Spinal cord (tissue), 10 donors: ENCODE data around the gene TLE2. TPM values are rescaled to one million over a fixed set of nuclear protein-coding genes. Genes with fewer than 3 reads are reported as not detected.

Experiments
- DNase-seq, 6 donors: peaks; one replicate each; pipeline versions ENCODE4 v3.0.0 to v3.0.0-alpha.2; 2013 to 2015; ENCODE audit warnings: low spot score in 6 of 6, low read depth in 4 of 6
- H3K27ac ChIP-seq: one replicate; pipeline ENCODE4 v1.5.1; 2013; ENCODE audit warnings: low read depth, low read length, control low read depth
- H3K27me3 ChIP-seq: one replicate; pipeline ENCODE4 v1.6.1; 2013; ENCODE audit warnings: low read length; ENCODE audit not compliant: control insufficient read depth, insufficient read depth
- H3K36me3 ChIP-seq: one replicate; pipeline ENCODE4 v1.6.1; 2013; ENCODE audit warnings: low read length; ENCODE audit not compliant: control insufficient read depth, insufficient read depth
- H3K4me1 ChIP-seq: one replicate; pipeline ENCODE4 v1.6.1; 2013; ENCODE audit warnings: low read length; ENCODE audit not compliant: control insufficient read depth, insufficient read depth
- H3K4me3 ChIP-seq: one replicate; pipeline ENCODE4 v1.5.1; 2013; ENCODE audit warnings: low read depth, low read length, control low read depth
- H3K9me3 ChIP-seq: one replicate; pipeline ENCODE4 v1.6.1; 2013; ENCODE audit warnings: low read length; ENCODE audit not compliant: control insufficient read depth, insufficient read depth
- WGBS: methylation state at CpG from one replicate; pipeline ENCODE4 v1.1.5; 2013; ENCODE audit warnings: missing lambda C conversion rate; ENCODE audit not compliant: insufficient coverage; 5-methylcytosine and 5-hydroxymethylcytosine counted together
- long read RNA-seq, 4 donors: transcript quantifications; one replicate each; lab custom pipeline, GENCODE V29; 2026
- polyA plus RNA-seq, 2 donors: library from polyadenylated mRNA; unstranded; fragments of 120-200 nt; gene quantifications; one replicate each; pipeline ENCODE4 v1.2.1, GENCODE V29; 2013; ENCODE audit not compliant: insufficient read length in 2 of 2
- total RNA-seq, 2 donors: library from RNA; depleted of rRNA in 1 of 2; stranded (reverse); fragments of 120-200 nt in 1 of 2; fragments of >200 nt in 1 of 2; gene quantifications; one replicate each; pipeline versions ENCODE4 v1.2.3 to v1.2.4, GENCODE V29; 2013 to 2014
- donor health status: healthy.

TLE2 gene
- 10 to 100 TPM; 14.9 to 26.4 TPM for total RNA-seq
- 100 to 1,000 TPM in 1 of 2 donors, 10 to 100 TPM in 1; 78.8 to 101 TPM for polyA plus RNA-seq
- long read RNA-seq, donor 1, partial matches to known transcripts: 14 of 14 reads
- long read RNA-seq, donor 1, other reads (novel, unspliced or antisense): 0 of 14 reads
- long read RNA-seq, donor 2: 0 reads
- long read RNA-seq, donor 3, partial matches to known transcripts: 0 of 1 reads
- long read RNA-seq, donor 3, other reads (novel, unspliced or antisense): 0 of 1 reads
- long read RNA-seq, donor 4, partial matches to known transcripts: 43 of 45 reads
- long read RNA-seq, donor 4, other reads (novel, unspliced or antisense): 0 of 45 reads

- Histone ChIP-seq H3K27ac (no peak within 1 kb of the TSS), H3K4me3 (peak within 1 kb of the TSS; percentile 65), H3K4me1 (peaks cover 44% of the 10 kb centered on the region), H3K27me3 (peaks cover 63% of the 10 kb centered on the region), H3K9me3 (no peaks in the 10 kb centered on the region), H3K36me3 (peaks cover 12% of the 10 kb centered on the region)
- DNase-seq: peak in 1 of 6 donors; percentile 51
- WGBS: under 1% methylated on average over 54 of the region's 85 CpGs
Observed at GRCh38 chr19:3029065-3029923, at the start of gene TLE2. Gene TLE2, minus strand, starts transcription at chr19:3029280. Its CDS starts 376 bp downstream, at chr19:3028904.

DNA sequence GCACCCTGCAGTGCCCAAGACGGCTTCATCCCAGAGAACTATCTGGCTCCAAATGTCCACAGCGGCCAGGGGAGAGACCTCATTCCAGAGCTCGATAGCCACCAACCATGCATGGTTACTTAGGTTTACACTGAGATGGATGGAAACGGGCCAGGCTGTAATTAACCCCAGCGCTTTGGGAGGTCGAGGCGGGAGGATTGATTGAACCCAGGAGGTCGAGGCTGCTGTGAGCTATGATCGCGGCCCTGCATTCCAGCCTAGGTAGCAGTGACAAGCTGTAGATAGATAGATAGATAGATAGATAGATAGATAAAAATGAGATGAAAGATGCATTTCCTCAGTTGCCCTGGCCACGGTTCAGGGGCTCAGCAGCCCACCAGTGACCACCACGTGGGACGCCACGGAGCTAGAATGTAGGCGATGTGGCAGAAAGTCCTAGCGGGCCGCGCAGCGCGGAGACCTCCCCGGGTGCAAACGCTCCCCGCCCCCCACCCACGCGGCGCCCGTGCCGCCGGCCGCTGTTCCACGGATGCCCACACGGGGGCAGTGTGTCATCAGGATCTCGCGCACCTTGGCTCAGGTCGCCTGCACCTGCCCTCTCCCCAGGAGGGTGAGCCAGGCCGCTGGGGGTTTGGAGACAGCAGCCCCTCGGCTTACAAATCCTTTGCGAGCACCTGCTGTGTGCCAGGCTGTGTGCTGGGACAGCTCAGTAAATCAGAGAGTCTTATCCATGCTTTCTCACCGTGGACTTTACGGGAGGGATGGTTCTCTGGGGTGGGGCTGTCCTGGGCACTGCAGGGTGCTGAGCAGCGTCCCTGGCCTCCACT, 46.7 kb upstream of the TLE2 start:
- no peaks in the 10 kb centered on the region for H3K9me3 ChIP-seq
- peak in 2 of 6 donors; percentile 63 to 78 for DNase-seq
- no peak overlapping the region for H3K4me3 ChIP-seq
- no peaks in the 10 kb centered on the region for H3K36me3 ChIP-seq
- H3K4me1 ChIP-seq: peaks cover 12% of the 10 kb centered on the region
- no peak overlapping the region for H3K27ac ChIP-seq
- H3K27me3 ChIP-seq: no peaks in the 10 kb centered on the region
- 5% methylated on average over 36 of the region's 41 CpGs for WGBS

DNA sequence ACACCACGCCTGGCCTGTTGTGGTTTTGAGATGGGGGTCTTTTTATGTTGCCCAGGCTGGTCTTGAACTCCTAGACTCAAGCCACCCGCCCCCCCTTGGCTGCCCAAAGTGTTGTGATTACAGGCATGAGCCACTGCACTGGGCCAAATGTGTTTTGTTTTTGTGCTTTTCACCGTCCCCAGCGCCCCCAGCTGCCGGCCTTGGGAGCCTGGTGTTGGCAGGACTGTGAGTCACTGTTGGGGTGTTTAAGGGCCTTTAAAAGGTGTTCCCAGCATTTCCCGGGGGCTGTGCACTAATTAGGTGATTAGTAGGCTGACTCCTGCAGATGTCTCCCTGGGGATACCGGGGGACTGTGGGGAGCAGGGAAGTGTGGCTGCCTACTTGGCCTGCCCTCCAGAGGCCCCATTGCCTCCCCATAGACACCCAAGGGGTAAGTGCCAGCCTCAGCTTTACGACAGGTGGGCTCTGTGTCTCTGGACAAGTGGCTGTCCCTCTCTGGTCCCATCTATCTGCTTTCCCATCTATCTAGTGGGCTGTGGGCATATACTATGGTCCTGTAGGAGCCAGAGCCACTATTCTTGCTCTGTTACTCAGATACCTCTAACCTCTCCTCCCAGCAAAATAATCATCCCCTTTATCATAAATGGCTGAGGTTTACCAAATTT, 45.0 kb upstream of the TLE2 start:
- Histone ChIP-seq H3K27ac (no peak overlapping the region), H3K36me3 (no peaks in the 10 kb centered on the region), H3K4me3 (no peak overlapping the region), H3K27me3 (no peaks in the 10 kb centered on the region), H3K4me1 (peaks cover 12% of the 10 kb centered on the region), H3K9me3 (no peaks in the 10 kb centered on the region)
- DNase-seq: no peak
- 45% methylated on average over 6 of the region's 8 CpGs for WGBS

- 56% methylated on average over 3 of the region's 3 CpGs for WGBS
- no peaks in the 10 kb centered on the region for H3K9me3 ChIP-seq
- H3K36me3 ChIP-seq: no peaks in the 10 kb centered on the region
- no peak overlapping the region for H3K4me3 ChIP-seq
- H3K4me1 ChIP-seq: peaks cover 14% of the 10 kb centered on the region
- no peaks in the 10 kb centered on the region for H3K27me3 ChIP-seq
- no peak overlapping the region for H3K27ac ChIP-seq
- peak in 1 of 6 donors; percentile 50 for DNase-seq
Observed at GRCh38 chr19:3073159-3073563, 44.1 kb upstream of the TLE2 start.

DNA sequence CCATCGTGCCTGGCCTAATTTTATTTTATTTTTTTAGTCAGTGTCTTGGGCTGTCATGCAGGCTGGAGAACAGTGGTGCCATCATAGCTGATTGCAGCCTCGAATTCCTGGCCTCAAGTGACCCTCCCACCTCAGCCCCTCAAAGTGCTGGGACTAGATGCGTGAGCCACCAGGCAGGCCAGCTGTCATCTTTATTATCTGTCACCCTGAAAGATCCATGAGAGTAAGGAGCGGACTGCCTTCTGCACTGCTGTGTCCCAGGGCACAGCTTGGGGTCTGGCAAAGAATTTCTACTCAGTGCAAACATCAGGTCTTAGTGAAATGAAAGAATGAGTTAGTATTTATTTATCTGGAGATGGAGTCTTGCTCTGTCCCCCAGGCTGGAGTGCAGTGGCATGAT, 42.7 kb upstream of the TLE2 start:
- Histone ChIP-seq H3K4me1 (peaks cover 16% of the 10 kb centered on the region), H3K4me3 (no peak overlapping the region), H3K36me3 (no peaks in the 10 kb centered on the region), H3K27ac (no peak overlapping the region), H3K9me3 (no peaks in the 10 kb centered on the region), H3K27me3 (no peaks in the 10 kb centered on the region)
- no peak for DNase-seq
- WGBS: 49% methylated on average over 4 of the region's 4 CpGs

GRCh38 chr19:3068071-3068470, 39.0 kb upstream of the TLE2 start:
- 12% methylated on average over 18 of the region's 21 CpGs for WGBS
- H3K27me3 ChIP-seq: no peaks in the 10 kb centered on the region
- H3K36me3 ChIP-seq: no peaks in the 10 kb centered on the region
- H3K4me1 ChIP-seq: peaks cover 11% of the 10 kb centered on the region
- H3K27ac ChIP-seq: no peak overlapping the region
- H3K9me3 ChIP-seq: no peaks in the 10 kb centered on the region
- peak in 1 of 6 donors; percentile 67 for DNase-seq
- no peak overlapping the region for H3K4me3 ChIP-seq

DNA sequence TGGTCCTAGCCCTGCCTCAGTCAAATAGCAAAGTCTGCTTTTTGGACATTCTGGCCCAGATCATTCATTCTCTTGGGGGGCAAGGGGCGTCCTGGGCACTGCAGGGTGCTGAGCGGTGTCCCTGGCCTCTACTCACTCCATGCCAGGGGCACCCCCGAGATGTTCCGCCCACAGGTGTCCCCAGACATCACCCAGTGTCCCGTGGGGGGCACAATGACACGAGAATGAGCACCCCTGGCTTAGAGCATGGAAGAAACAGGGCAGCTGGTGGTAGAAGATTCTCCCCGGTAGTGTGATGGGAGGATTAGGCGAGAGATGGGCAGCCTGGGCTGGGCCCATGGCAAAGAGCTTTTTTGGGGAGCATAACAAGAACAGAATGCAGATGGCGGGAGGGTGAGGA, 38.5 kb upstream of the TLE2 start:
- Histone ChIP-seq H3K27ac (no peak overlapping the region), H3K9me3 (no peaks in the 10 kb centered on the region), H3K4me3 (no peak overlapping the region), H3K36me3 (no peaks in the 10 kb centered on the region), H3K4me1 (peaks cover 16% of the 10 kb centered on the region), H3K27me3 (no peaks in the 10 kb centered on the region)
- WGBS: 67% methylated on average over 5 of the region's 9 CpGs
- DNase-seq: no peak

DNA sequence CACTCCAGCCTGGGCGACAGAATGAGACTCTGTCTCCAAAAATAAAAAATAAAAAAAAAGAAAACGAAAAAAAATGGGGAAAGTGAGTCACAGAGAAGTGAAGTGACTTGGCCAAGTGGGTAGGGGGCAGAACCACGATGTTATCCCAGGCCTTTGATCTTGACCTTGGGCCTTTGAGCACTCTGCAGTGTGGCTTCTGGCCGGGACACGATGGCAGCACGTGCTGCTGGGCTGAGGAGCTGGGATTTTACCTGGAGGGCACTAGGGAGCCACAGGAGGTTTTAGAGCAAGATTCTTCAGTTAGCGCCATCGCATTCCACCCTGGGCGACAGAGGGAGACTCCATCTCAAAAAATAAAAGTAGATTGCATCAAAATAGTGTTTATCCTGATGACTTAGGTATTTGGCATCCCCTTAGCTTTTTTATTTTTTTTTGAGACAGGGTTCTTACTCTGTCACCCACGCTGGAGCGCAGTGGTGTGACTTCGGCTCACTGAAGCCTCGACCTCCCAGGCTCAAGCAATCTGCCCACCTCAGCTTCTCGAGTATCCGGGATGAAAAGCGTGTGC, 37.5 kb upstream of the TLE2 start:
- DNase-seq: no peak
- Histone ChIP-seq H3K36me3 (peaks cover under 1% of the 10 kb centered on the region), H3K4me3 (no peak overlapping the region), H3K9me3 (no peaks in the 10 kb centered on the region), H3K27me3 (no peaks in the 10 kb centered on the region), H3K27ac (no peak overlapping the region), H3K4me1 (peaks cover 17% of the 10 kb centered on the region)
- WGBS: 94% methylated on average over 10 of the region's 16 CpGs
